ENCODE results near the gene TBC1D13.

Gene TBC1D13

DNA sequence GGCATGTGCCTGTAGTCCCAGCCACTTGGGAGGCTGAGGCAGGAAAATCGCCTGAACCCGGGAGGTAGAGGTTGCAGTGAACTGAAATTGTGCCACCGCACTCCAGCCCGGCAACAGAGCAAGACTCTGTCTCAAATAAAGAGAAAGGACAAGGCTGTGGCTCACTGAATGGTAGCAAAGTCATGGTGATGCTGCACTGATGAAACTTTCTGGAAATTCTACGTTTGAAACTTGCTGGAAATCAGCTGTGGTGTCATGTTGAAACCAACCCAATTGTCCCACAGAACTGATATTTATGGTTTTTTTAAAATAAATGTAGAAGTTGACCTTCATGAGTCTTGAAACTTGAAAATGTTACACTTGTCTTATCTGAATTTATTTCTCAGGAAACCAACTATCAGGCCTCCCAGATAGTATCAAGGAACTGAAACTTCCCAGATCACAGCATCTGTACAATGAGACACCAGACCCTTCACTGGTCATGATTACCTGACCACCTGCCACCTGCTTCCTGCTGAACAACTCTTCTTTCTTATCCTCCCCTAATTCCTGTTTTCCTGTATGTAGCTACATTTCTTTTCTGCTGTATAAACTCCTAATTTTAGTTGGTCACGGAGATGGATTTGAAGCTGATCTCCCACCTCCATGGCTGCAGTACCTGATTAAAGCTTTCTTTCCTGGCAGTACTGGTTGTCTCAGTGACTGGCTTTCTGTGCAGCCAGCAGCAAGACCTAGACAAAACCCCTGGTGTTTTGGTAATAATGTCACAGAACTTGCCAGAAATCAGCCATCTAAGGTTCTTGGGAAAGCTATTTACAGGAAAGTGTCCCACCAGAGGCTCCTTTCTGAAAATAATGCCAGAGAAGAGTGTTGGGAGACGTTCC lies 5.6 kb upstream of the TBC1D13 start:
- TF ChIP-seq SIN3A (IDR thresholded peaks at IDR 0.05; ENCODE audit: borderline replicate concordance, insufficient read depth, low read length) (no peak), POLR2AphosphoS5 (IDR thresholded peaks at IDR 0.05; ENCODE audit: low read depth, low read length) (no peak), FOXP2 (optimal IDR thresholded peaks at IDR 0.05; ENCODE audit: borderline replicate concordance, extremely low read depth, extremely low read length, insufficient read depth) (no peak), TAF1 (IDR thresholded peaks at IDR 0.05; ENCODE audit: borderline replicate concordance, insufficient read depth, low read length) (no peak)
- TF ChIP-seq, protein P1, sequence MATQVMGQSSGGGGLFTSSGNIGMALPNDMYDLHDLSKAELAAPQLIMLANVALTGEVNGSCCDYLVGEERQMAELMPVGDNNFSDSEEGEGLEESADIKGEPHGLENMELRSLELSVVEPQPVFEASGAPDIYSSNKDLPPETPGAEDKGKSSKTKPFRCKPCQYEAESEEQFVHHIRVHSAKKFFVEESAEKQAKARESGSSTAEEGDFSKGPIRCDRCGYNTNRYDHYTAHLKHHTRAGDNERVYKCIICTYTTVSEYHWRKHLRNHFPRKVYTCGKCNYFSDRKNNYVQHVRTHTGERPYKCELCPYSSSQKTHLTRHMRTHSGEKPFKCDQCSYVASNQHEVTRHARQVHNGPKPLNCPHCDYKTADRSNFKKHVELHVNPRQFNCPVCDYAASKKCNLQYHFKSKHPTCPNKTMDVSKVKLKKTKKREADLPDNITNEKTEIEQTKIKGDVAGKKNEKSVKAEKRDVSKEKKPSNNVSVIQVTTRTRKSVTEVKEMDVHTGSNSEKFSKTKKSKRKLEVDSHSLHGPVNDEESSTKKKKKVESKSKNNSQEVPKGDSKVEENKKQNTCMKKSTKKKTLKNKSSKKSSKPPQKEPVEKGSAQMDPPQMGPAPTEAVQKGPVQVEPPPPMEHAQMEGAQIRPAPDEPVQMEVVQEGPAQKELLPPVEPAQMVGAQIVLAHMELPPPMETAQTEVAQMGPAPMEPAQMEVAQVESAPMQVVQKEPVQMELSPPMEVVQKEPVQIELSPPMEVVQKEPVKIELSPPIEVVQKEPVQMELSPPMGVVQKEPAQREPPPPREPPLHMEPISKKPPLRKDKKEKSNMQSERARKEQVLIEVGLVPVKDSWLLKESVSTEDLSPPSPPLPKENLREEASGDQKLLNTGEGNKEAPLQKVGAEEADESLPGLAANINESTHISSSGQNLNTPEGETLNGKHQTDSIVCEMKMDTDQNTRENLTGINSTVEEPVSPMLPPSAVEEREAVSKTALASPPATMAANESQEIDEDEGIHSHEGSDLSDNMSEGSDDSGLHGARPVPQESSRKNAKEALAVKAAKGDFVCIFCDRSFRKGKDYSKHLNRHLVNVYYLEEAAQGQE (IDR thresholded peaks at IDR 0.05; ENCODE audit: insufficient read depth in 1 of 2, low read depth in 2 of 2, low read length in 2 of 2) = no peak

DNA sequence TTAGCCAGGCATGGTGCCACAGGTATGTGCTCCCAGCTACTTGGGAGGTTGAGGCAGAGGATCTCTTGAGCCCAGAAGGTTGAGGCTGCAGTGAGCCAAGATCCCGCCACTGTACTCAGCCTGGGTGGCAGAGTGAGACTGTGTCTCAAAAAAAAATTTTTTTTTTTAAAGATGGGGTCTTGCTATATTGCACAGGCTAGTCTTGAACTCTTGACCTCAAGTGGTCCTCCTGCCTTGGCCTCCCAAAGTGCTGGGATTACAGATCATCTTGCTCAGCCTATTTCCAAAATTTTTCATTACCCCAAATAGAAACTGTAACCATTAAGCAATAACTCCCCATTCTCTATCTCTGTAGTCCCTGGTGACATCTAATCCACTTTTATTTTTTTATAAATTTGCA lies 4.4 kb upstream of the TBC1D13 start:
- no peak for TF ChIP-seq SIN3A (IDR thresholded peaks at IDR 0.05; ENCODE audit: borderline replicate concordance, insufficient read depth, low read length)
- no peak for TF ChIP-seq FOXP2 (optimal IDR thresholded peaks at IDR 0.05; ENCODE audit: borderline replicate concordance, extremely low read depth, extremely low read length, insufficient read depth)
- TF ChIP-seq POLR2AphosphoS5 (IDR thresholded peaks at IDR 0.05; ENCODE audit: low read depth, low read length) = no peak
- TF ChIP-seq, protein P1 (IDR thresholded peaks at IDR 0.05; ENCODE audit: insufficient read depth in 1 of 2, low read depth in 2 of 2, low read length in 2 of 2) = no peak
- no peak for TF ChIP-seq TAF1 (IDR thresholded peaks at IDR 0.05; ENCODE audit: borderline replicate concordance, insufficient read depth, low read length)

DNA sequence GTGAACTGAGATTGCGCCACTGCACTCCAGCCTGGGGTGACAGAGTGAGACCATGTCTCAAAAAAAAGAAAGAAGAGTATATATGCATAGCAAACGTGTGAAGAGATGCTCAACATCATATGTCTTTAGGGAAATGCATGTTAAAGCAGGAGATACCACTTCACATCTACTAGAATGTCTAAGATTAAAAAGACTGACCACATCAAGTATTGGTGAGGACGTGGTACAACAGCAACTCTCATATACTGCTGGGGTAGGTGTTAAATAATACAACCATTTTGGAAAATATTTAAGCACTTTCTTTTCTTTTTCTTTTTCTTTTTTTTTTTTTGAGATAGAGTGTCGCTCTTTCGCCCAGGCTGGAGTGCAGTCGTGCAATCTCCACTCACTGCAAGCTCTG lies 1.6 kb upstream of the TBC1D13 start:
- TF ChIP-seq TAF1 (IDR thresholded peaks at IDR 0.05; ENCODE audit: borderline replicate concordance, insufficient read depth, low read length) = no peak
- TF ChIP-seq SIN3A (IDR thresholded peaks at IDR 0.05; ENCODE audit: borderline replicate concordance, insufficient read depth, low read length) = no peak
- no peak for TF ChIP-seq FOXP2 (optimal IDR thresholded peaks at IDR 0.05; ENCODE audit: borderline replicate concordance, extremely low read depth, extremely low read length, insufficient read depth)
- TF ChIP-seq, protein P1 (IDR thresholded peaks at IDR 0.05; ENCODE audit: insufficient read depth in 1 of 2, low read depth in 2 of 2, low read length in 2 of 2) = no peak
- TF ChIP-seq POLR2AphosphoS5 (IDR thresholded peaks at IDR 0.05; ENCODE audit: low read depth, low read length) = no peak

DNA sequence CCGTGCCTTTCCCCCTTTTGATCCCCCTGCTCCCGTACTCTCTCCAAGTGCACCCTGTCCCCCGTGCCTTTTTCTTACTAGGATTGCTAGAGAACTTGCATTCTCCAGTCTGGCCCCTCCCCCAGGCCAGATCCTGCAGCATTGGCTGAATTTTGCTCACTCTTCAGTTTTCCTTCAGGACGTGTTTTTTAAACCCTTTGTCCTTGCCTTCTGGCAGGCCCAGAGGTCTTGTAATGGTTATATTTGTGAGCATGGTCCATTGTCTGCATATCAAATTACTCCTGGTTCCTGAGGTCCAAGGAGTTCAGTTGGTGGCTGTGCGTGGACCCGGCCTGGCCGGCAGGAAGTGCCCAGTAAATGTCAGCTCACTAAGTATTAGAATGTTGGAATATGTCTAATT lies 606 bp downstream of the TBC1D13 start:
- TF ChIP-seq SIN3A (IDR thresholded peaks at IDR 0.05; ENCODE audit: borderline replicate concordance, insufficient read depth, low read length) (no peak), FOXP2 (optimal IDR thresholded peaks at IDR 0.05; ENCODE audit: borderline replicate concordance, extremely low read depth, extremely low read length, insufficient read depth) (no peak), POLR2AphosphoS5 (IDR thresholded peaks at IDR 0.05; ENCODE audit: low read depth, low read length) (no peak), TAF1 (IDR thresholded peaks at IDR 0.05; ENCODE audit: borderline replicate concordance, insufficient read depth, low read length) (no peak)
- TF ChIP-seq, protein P1 (IDR thresholded peaks at IDR 0.05; ENCODE audit: insufficient read depth in 1 of 2, low read depth in 2 of 2, low read length in 2 of 2) = no peak

All from PFSK-1 (cell line).